Myocyte (in vitro differentiated cells): ENCODE results near the gene ZNF17. TPM values are rescaled to one million over a fixed set of nuclear protein-coding genes. Genes with fewer than 3 reads are reported as not detected.
"Not testable (repeated sequence)": the region's sequence is repeated elsewhere in the genome, so short reads cannot be mapped to it uniquely, and the experiment has no call there.

Experiments
- DNase-seq: peaks from one replicate; pipeline ENCODE4 v3.0.0-alpha.2; 2012; ENCODE audit warnings: low read depth
- polyA plus RNA-seq: library from polyadenylated mRNA; unstranded; fragments of >200 nt; gene quantifications from one replicate; pipeline ENCODE4 v1.2.1, GENCODE V29; 2012; ENCODE audit warnings: missing spikeins
- total RNA-seq: library from RNA; depleted of rRNA; stranded (reverse); fragments of >200 nt; gene quantifications from 2 replicates; pipeline ENCODE4 v1.2.3, GENCODE V29; 2014

The ZNF17 gene
- 5.2 and 9.8 TPM in 2 replicates for total RNA-seq
- polyA plus RNA-seq, result 3.3 TPM

DNA sequence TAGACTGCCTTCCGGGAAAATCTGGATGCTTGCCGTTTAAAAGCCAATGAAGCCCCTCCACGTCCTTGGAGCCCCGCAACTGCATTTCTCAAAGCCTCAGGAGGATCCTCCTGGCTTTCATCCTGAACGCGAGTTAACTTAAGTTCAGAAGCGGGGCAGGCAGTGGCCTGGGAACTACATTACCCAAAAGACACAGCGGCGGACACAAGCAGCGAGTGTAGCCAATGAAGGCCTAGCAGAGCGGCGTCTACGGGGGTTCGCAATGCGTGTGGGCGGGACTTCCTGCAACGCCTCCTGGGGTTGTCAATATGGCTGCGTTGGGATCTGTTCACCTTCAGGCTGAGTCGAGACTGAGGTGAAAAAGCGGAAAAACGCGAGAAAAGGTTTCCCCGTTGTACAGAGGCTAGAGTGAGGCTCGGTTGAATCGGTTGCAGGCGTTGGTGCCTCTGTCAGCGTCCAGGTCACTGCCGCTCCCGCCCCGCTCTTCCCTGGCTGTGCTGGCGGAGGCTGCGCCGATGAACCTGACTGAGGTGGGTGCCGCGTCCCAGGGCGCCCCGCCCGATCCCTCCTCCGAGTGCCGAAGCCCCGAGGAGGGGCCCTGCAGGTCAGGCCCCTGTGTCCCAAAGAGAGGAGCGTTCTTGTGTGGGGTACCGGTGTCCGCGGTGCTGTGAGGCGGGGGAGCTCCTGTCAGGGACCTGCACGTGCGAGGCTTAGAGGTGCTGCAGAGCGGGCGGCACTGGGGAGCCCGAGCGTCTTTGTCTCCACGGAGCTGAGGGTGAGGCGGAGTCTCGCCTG is at the start of gene ZNF17:
Gene ZNF17, plus strand, starts transcription at position 285 of the 795 bp plus-strand sequence. CDS start 2,455 bp downstream, outside the sequence.
- DNase-seq, result peak; percentile 95

DNA sequence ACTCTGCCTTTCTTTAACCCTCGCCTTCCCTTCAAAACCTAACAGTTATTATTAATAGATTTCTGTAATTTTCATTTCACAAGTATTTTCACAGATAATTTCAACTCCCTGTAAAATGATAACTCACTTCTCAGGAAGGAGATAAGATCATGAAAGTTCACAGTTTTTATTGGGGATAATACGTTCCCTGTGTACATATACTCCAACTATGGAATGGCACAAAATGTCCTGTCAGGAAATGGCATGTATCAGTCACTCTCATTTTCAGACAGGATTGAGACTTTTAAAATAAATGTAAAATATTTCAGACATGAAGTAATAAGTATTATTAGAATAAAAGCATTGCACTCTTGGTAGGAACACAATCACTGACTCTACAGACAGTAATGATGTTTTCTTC is 48.5 kb upstream of the ZNF17 start:
- DNase-seq, result no peak

DNA sequence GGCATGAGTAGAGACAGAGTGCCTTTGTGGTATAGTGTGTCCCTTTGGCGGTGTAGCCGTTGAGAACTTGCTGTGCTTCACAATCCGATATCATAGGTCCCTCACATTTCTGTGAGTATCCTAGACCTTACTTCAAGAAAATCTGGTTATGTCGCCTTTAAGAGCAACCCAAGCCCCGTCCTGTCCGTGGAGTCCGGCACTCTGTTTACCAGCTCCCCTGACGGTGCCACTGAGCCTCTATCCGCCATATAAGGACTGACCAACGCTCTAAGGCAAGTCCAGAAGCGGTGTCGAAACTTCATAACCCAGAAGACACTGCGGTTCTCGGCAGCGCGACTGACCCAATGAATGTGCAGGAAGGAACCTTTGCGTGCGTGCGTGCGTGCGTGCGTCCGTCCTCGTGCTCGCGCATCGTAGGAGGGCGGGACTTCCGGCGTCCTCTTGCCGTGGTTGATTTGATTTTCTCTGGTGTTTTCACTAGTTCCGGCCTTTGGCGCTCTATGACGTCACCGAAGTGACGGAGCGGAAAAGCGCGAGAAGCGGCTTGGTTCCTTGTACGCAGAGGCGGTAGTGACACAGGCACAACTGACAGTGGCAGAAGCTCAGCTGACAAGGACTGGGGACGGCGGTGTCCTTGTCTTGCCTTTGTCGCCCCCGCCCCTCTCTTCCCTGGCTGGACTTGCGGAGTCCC is 47.8 kb upstream of the ZNF17 start, which contains the start of the genes TRAPPC2B and ZNF547:
Gene TRAPPC2B, plus strand, starts transcription at position 555 of the 691 bp plus-strand sequence. CDS start 1,283 bp downstream, outside the sequence.
Gene ZNF547, plus strand, starts transcription at position 555 of the 691 bp plus-strand sequence. CDS start 5,005 bp downstream, outside the sequence.
- DNase-seq, result peak; percentile 100

DNA sequence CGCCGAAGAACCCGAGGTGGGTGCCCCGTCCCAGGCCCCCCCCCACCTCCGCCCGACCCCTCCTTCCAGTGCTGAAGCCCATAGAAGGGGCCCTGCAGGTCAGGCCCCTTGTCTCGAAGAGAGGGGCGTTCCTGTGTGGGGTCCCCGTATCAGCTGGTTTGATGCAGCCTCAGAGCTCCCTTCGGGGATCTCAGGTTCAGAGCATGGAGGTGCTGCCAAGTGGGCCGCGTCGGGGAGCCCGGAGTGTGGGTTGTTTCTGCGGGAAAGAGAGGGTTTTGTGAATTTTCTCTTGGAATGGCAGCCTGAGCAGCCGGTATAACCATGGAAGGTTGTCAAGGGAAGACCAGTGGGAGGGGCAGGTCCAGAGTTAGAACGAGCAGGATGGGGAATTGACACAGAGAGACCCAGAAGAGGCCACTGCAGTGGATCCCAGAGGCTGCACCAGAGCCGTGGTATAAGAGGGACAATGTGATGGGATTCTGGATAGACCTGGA is 47.2 kb upstream of the ZNF17 start:
- peak; percentile 14 for DNase-seq

DNA sequence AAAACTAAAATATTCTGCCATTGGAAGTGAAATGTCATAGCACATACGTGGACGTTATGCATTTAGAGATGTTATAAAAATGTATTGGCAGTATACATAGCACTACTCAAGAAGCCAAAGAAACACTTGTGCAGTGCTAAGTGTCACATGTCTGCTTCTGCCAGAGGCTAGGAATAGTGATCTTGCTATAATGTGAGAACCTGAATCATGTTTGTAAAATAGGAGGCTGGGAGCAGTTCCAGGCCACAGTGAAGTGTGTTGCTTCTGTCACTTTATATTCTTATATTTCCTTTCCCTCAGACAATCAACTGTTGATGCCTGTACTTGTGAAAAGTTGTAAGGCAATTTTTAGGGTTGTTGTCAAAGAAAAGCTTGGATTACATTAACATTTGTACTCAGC is 44.2 kb upstream of the ZNF17 start:
- DNase-seq, result peak; percentile 27

DNA sequence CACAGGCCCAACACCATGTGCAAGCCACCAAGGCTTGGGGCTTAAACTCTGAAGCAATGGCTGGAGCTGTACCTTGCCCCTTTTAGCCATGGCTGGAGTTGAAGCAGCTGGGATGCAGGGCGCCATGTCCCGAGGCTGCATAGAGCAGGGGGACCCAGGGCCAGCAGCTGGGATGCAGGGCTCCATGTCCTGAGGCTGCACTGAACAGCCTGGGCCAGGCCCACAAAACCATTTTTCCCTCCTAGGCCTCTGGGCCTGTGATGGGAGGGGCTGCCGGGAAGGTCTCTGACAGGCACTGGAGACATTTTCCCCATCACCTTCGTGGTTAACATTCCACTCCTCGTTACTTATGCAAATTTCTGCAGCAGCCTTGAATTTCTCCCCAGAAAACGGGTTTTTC is 36.8 kb upstream of the ZNF17 start:
- no peak for DNase-seq

DNA sequence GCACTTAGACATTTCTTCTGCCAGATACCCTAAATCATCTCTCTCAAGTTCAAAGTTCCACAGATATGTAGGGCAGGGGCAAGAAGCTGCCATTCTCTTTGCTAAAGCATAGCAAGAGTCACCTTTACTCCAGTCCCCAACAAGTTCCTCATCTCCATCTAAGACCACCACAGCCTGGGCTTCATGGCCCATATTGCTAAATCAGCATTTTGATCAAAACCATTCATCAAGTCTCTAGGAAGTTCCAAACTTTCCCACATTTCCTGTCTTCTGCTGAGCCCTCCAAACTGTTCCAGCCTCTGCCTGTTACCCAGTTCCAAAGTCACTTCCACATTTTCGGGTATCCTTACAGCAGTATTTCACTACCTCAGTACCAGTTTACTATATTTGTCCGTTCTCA is 36.3 kb upstream of the ZNF17 start:
- DNase-seq, result not testable (repeated sequence)

DNA sequence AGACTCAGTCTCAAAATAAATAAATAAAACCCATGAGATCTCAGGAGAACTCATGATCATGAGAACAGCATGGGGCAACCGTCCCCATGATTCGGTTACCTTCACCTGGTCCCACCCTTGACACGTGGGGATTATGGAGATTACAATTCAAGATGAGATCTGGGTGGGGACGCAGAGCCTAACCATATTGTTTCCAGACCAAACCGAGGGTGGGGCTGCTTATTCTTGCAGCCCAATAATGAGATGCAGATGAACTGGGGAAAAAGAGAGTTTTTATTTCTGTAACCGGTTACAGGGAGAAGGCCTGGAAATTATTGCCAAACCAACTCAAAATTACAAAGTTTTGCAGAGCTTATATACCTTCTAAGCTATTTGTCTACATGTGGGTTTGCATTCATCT is 34.8 kb upstream of the ZNF17 start:
- DNase-seq, result no peak

DNA sequence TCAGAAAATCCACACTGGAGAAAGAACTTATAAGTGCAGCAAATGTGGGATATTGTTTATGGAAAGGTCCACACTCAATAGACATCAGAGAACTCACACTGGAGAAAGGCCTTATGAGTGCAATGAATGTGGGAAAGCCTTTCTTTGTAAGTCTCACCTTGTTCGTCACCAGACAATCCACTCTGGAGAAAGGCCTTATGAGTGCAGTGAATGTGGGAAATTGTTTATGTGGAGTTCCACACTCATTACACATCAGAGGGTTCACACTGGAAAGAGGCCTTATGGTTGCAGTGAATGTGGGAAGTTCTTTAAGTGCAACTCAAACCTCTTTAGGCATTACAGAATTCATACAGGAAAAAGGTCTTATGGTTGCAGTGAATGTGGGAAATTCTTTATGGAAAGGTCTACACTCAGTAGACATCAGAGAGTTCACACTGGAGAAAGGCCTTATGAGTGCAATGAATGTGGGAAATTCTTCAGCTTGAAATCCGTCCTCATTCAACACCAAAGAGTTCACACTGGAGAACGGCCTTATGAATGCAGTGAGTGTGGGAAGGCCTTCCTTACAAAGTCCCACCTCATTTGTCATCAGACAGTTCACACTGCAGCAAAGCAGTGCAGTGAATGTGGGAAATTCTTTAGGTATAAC is 33.3 kb upstream of the ZNF17 start:
- no peak for DNase-seq

DNA sequence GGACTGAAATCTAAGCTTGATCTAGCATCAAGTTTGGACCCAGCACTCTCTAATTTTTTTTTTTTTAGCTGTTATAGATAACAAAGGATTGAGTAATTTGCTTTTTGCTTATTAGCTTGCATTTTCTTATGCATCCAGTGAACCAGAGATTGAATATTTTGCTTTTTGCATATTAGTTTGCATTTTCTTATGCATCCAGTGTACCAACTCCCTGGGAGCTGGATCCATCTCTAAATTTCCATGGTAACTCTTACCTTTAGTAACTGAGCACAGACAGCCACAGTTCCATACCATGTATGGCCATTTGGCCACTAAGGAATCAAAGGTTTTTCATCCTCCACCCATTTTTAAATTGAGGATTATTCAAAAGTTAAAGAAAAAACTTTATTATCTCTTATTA is 30.0 kb upstream of the ZNF17 start:
- no peak for DNase-seq

DNA sequence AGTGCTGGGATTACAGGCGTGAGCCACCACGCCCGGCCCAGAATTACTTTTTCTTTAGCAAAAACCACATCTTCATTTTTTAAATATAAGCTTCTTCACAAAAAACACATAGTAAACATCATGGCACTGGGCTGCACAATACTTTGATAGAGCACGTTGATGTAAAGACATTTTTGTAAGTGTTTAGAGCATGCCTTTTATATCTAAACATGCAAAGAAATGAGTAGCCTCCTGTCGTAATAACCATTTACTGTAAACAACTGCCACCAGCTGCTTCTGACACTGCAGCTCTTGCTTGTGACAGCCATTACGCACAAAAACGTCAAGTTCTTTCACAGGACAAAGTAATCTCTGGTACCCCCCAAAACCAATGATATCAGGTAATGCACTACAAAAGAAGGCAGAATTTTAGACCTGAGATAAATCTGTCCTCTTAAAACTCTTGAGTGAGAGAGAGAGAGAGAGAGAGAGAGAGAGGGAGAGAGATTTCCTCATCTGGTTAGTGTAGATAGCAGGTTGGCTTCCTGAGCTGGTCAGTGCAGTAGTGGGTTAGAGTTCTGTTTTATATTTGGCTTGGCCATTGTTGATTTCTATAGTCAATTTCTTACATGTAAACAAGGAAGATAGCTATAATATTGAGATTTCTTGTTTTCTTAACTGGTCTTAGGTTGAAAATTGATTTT is 28.0 kb upstream of the ZNF17 start:
- no peak for DNase-seq

DNA sequence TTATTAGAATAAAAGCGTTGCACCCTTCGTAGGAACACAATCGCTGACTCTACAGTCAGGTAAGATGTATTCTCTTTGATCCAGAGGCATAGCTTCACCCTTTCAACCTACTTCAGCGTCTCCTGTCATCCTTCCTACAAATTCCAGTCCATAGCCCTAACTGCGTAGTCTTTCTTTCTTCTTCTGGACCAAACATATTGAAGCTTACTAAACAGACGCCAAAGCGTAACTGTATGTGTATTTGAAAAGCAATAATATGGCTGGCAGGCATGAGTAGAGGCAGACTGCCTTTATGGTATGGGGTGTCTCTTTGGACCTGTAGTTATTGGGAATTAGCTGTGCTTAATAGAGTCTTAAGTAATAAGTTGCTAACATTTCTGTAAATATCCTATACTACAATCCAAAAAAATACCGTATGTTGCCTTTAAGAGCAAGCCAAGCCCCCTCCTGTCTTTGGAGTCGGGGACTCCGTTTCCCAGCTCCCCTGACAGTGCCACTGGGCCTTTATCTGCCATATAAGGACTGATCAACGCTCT is 21.7 kb upstream of the ZNF17 start:
- DNase-seq, result no peak

DNA sequence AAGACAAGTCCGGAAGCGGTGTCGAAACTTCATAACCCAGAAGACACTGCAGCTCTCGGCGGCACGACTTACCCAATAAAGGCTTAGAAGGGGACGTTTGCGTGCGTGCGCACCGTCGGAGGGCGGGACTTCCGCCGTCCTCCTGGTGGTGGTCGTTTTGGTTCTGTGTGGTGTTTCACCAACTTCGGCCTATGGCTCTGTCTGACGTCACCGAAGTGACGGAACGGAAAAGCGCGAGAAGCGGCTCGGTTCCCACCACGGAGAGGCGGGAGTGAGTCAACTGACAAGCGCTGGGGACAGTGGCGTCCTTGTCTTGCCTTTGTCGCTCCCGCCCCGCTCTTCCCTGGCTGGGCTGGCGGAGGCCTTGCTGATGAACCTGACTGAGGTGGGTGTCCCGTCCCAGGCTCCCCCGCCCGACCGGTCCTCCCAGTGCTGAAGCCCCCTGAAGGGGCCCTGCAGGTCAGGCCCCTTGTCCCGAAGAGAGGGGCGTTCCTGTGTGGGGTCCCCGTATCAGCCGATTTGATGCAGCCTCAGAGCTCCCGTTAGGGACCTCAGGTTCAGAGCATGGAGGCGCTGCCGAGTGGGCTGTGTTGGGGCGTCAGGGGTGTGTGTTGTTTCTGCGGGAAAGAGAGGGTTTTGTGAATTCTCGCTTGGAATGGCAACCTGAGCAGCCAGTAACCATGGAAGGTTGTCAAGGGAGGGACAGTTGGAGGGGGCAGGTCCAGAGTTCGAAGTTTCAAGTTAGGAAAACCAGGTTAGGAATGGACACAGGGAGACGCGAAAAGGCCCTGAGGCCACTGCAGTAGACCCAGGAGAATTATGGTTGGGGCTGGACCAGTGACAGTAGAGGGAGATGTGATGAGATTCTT is 21.0 kb upstream of the ZNF17 start, which contains the start of gene ZNF548:
Gene ZNF548, plus strand, starts transcription at position 125 of the 869 bp plus-strand sequence. Its CDS starts 246 bp downstream, at position 371.
- DNase-seq, result peak; percentile 99

DNA sequence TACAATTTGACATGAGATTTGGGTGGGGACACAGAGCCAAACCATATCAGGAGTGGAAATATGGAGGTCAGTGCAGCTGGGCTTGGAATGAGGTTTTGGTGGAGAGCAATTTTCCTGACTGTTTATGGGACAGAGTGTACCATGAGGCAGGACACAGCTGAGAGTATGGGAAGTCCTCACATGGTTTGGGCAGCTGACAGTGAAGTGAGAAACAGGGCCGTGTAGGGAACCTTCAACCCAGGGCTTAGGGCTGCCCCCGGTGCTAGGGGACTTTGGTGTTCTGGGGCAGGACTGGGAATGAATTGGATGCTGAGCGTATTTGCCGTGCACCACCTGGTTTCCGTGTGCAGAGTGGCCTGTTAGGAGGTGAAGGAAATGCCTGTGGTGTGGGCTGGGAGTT is 15.3 kb upstream of the ZNF17 start:
- no peak for DNase-seq

DNA sequence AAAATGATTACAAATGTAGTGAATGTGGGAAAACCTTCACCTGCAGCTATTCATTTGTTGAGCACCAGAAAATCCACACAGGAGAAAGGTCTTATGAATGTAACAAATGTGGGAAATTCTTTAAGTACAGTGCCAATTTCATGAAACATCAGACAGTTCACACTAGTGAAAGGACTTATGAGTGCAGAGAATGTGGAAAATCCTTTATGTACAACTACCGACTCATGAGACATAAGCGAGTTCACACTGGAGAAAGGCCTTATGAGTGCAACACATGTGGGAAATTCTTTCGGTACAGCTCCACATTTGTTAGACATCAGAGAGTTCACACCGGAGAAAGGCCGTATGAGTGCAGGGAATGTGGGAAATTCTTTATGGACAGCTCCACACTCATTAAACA is 12.1 kb upstream of the ZNF17 start:
- no peak for DNase-seq

DNA sequence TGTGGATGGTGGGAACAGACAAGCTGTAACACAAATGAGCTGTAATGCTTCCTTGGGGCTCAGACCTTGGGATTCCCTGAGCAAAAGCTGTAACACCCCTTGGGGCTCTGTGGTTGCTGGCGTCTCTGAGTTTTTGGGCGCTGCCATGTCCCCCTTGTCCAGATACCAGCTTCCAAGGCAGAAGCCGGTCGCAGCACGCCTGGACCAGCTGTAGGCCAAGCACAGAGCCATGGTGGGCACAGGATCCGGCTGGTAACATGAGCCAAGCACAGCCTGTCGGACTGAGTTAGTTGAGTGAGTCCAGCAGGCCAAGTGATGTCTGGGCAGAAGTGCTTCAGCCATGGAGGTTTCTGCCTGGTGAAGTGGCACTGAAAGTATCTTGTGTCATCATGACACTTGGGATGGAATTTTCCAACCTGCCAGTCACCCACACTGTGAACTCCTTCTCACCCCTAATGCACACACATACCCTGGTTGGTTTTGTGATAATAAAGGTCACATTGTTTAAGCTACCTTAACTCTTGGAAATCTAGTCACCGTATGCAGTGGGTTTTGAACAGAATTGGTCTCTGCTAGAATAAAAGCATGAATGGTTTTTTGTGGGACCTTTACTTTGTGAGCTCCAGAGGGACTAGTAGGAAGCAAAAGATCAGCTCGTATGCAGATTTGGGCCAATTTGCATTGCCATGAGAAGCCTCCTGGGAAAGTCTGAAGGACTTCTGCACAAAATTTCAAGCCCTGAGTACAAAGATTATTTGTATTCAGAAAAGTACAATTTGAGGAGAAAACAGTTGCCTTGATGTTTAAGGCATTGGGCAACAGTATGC is 7.0 kb upstream of the ZNF17 start:
- no peak for DNase-seq

DNA sequence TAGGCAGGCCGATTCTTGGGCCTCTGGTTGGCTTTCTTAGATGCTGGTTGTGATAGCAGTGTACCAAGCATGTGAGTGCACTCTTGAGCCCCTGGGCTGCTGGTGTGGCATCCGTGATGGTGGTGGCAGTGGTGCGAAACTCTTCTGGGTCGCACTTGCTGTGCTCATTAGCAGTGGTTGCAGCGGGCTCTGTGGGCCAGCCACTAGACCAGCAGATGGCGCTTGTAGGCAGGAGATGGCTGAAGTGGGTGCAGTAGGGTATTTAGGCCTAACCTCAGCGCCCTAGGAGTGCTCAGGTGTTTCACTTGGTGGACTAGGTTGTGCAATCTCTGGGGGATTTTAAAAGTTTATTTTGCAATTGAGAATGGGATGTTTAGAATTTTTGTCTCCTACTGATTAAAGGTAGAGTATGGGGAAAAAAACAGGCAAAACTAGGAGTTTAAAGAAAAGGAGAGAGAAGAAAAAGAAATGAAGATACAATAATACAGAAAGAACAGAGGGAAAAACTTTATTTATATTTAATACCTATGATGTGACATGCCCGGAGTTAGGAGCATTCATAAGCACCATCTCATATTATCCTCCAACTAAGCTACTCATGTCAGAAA is 4.3 kb upstream of the ZNF17 start:
- DNase-seq, result peak; percentile 57

DNA sequence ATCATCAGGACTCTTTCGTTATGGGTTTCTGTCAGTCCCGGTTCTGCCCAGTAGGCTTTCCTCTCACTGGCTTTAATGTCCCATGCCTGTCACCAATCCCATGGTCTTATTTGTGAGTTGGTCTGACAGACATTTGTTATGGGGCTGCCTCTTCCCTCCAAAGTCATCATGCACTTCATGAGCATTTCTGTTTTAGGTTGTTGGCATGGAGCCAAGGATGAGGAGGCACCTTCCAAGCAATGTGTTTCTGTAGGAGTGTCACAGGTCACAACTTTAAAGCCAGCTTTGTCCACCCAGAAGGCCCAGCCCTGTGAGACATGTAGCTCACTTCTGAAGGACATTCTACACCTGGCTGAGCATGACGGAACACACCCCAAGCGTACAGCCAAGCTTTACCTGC is 8.5 kb downstream of the ZNF17 start:
- DNase-seq, result no peak
